GM18858 (cell line): Measurements from ENCODE around the gene CSNK1E.
"Not testable (repeated sequence)": the region's sequence is repeated elsewhere in the genome, so short reads cannot be mapped to it uniquely, and the experiment has no call there.

Experiments used
- ATAC-seq: cut with Tn5 transposase; IDR thresholded peaks from one replicate; pipeline ENCODE4 v1.9.1; 2021; ENCODE audit not compliant: unreplicated experiment

CSNK1E gene

GRCh38 chr22:38317122-38317994 lies at the start of gene CSNK1E:
Gene CSNK1E (minus strand): TSS chr22:38317433. CDS start chr22:38314157, 3,276 bp downstream.
- ATAC-seq, result no peak

GRCh38 chr22:38365829-38366228 lies 48.6 kb upstream of the CSNK1E start:
- not testable (repeated sequence) for ATAC-seq

GRCh38 chr22:38365174-38365573 lies 47.9 kb upstream of the CSNK1E start:
- not testable (repeated sequence) for ATAC-seq

GRCh38 chr22:38360560-38360959 lies 43.3 kb upstream of the CSNK1E start:
- ATAC-seq, result not testable (repeated sequence)

- ATAC-seq, result not testable (repeated sequence)
Measured at GRCh38 chr22:38359817-38360216, 42.6 kb upstream of the CSNK1E start.

- ATAC-seq, result not testable (repeated sequence)
Measured at GRCh38 chr22:38357971-38358370, 40.7 kb upstream of the CSNK1E start.

GRCh38 chr22:38355275-38355674 lies 38.0 kb upstream of the CSNK1E start:
- ATAC-seq, result no peak

GRCh38 chr22:38353701-38354100 lies 36.5 kb upstream of the CSNK1E start:
- ATAC-seq, result no peak

- ATAC-seq, result no peak
Measured at GRCh38 chr22:38353142-38353629, 36.0 kb upstream of the CSNK1E start.

GRCh38 chr22:38352436-38352835 lies 35.2 kb upstream of the CSNK1E start:
- ATAC-seq, result no peak

- ATAC-seq, result no peak
Measured at GRCh38 chr22:38350444-38351359, 33.5 kb upstream of the CSNK1E start.

- no peak for ATAC-seq
Measured at GRCh38 chr22:38348751-38349496, 31.7 kb upstream of the CSNK1E start.

GRCh38 chr22:38347944-38348750 lies 30.9 kb upstream of the CSNK1E start:
- ATAC-seq, result no peak

GRCh38 chr22:38347181-38347943 lies 30.1 kb upstream of the CSNK1E start:
- ATAC-seq, result no peak

GRCh38 chr22:38346506-38346905 lies 29.3 kb upstream of the CSNK1E start:
- ATAC-seq, result no peak

- no peak for ATAC-seq
Measured at GRCh38 chr22:38345782-38346181, 28.5 kb upstream of the CSNK1E start.

GRCh38 chr22:38339893-38340292 lies 22.7 kb upstream of the CSNK1E start:
- not testable (repeated sequence) for ATAC-seq

- ATAC-seq, result no peak
Measured at GRCh38 chr22:38338772-38339379, 21.6 kb upstream of the CSNK1E start.

- no peak for ATAC-seq
Measured at GRCh38 chr22:38336699-38337098, 19.5 kb upstream of the CSNK1E start.
